HEK293T (cell line): ENCODE measurements around the gene EEF1B2.

Source experiments
- FOXA1 ChIP-seq: fragments of 450-650 bp; IDR thresholded peaks from 2 replicates; pipeline ENCODE4 v1.6.1; 2016; ENCODE audit warnings: mild to moderate bottlenecking
- FOXM1 ChIP-seq: fragments of 450-650 bp; IDR thresholded peaks from 2 replicates; pipeline ENCODE4 v1.6.1; 2017; ENCODE audit warnings: mild to moderate bottlenecking, borderline replicate concordance
- NFRKB ChIP-seq: fragments of 450-650 bp; IDR thresholded peaks from 2 replicates; pipeline ENCODE4 v1.6.1; 2016; ENCODE audit warnings: mild to moderate bottlenecking, moderate library complexity
- SP1 ChIP-seq: fragments of 450-650 bp; IDR thresholded peaks from 2 replicates; pipeline ENCODE4 v1.6.1; 2017
- SUZ12 ChIP-seq: fragments of 450-650 bp; IDR thresholded peaks from 2 replicates; pipeline ENCODE4 v1.6.1; 2016; ENCODE audit warnings: mild to moderate bottlenecking

GRCh38 chr2:206208900-206209299 lies 49.2 kb downstream of the EEF1B2 start:
- no peak for TF ChIP-seq SP1
- no peak for TF ChIP-seq NFRKB
- TF ChIP-seq FOXM1, result no peak
- TF ChIP-seq SUZ12, result no peak
- TF ChIP-seq FOXA1, result no peak
